ENCODE data around the gene ANKFN1.

ANKFN1 gene

GRCh38 chr17:56300144-56300543 is 146.9 kb downstream of the ANKFN1 start:
- Histone ChIP-seq H3K27me3 (ENCODE audit: low read length) (no peaks in the 10 kb centered on the region), H3K9me3 (ENCODE audit: insufficient read depth, low read length) (no peaks in the 10 kb centered on the region), H3F3A (ENCODE audit: insufficient read depth) (no peaks in the 10 kb centered on the region), H4K20me1 (ENCODE audit: low read depth, low read length) (no peaks in the 10 kb centered on the region), H2AFZ (ENCODE audit: low read depth, low read length, severe bottlenecking) (no peak overlapping the region), H3K79me2 (ENCODE audit: insufficient read depth, low read length) (no peaks in the 10 kb centered on the region), H3K9ac (ENCODE audit: low read length) (no peak overlapping the region), H3K9me2 (replicated peaks; ENCODE audit: insufficient read depth, low read length) (no peaks in the 10 kb centered on the region), H3K27ac (ENCODE audit: low read depth, low read length) (no peak overlapping the region), H3K36me3 (ENCODE audit: low read length) (no peaks in the 10 kb centered on the region), H3K4me2 (ENCODE audit: low read depth, low read length, poor library complexity, severe bottlenecking) (no peak overlapping the region), H3K4me3 (ENCODE audit: insufficient read depth, low read length, poor library complexity, severe bottlenecking) (no peak overlapping the region)
- TF ChIP-seq CTCF (IDR thresholded peaks at IDR 0.05; ENCODE audit: insufficient read depth, low read length, poor library complexity, severe bottlenecking) = no peak
- TF ChIP-seq EZH2phosphoT487 (conservative IDR thresholded peaks at IDR 0.05; ENCODE audit: low read length) = no peak

- Histone ChIP-seq H3K36me3 (ENCODE audit: low read length) (no peaks in the 10 kb centered on the region), H3K4me2 (ENCODE audit: low read depth, low read length, poor library complexity, severe bottlenecking) (no peak overlapping the region)
Measured at GRCh38 chr17:56305007-56305406, 151.7 kb downstream of the ANKFN1 start.

GRCh38 chr17:56309897-56310296 is 156.6 kb downstream of the ANKFN1 start:
- no peak overlapping the region for H2AFZ ChIP-seq (ENCODE audit: low read depth, low read length, severe bottlenecking)
- no peaks in the 10 kb centered on the region for H3F3A ChIP-seq (ENCODE audit: insufficient read depth)
- no peaks in the 10 kb centered on the region for H3K9me2 ChIP-seq (replicated peaks; ENCODE audit: insufficient read depth, low read length)
- H3K36me3 ChIP-seq (ENCODE audit: low read length) = no peaks in the 10 kb centered on the region
- no peaks in the 10 kb centered on the region for H3K9me3 ChIP-seq (ENCODE audit: insufficient read depth, low read length)
- no peaks in the 10 kb centered on the region for H3K27me3 ChIP-seq (ENCODE audit: low read length)
- no peak overlapping the region for H3K9ac ChIP-seq (ENCODE audit: low read length)
- H3K4me3 ChIP-seq (ENCODE audit: insufficient read depth, low read length, poor library complexity, severe bottlenecking) = no peak overlapping the region
- H4K20me1 ChIP-seq (ENCODE audit: low read depth, low read length) = no peaks in the 10 kb centered on the region
- TF ChIP-seq EZH2phosphoT487 (conservative IDR thresholded peaks at IDR 0.05; ENCODE audit: low read length) (no peak), CTCF (IDR thresholded peaks at IDR 0.05; ENCODE audit: insufficient read depth, low read length, poor library complexity, severe bottlenecking) (no peak)
- no peaks in the 10 kb centered on the region for H3K79me2 ChIP-seq (ENCODE audit: insufficient read depth, low read length)
- no peak overlapping the region for H3K27ac ChIP-seq (ENCODE audit: low read depth, low read length)
- no peak overlapping the region for H3K4me2 ChIP-seq (ENCODE audit: low read depth, low read length, poor library complexity, severe bottlenecking)

More at GRCh38 chr17:56305007-56305406, 151.7 kb downstream of the ANKFN1 start:
- no peaks in the 10 kb centered on the region for H3K9me2 ChIP-seq (replicated peaks; ENCODE audit: insufficient read depth, low read length)
- TF ChIP-seq EZH2phosphoT487 (conservative IDR thresholded peaks at IDR 0.05; ENCODE audit: low read length) = no peak
- TF ChIP-seq CTCF (IDR thresholded peaks at IDR 0.05; ENCODE audit: insufficient read depth, low read length, poor library complexity, severe bottlenecking) = no peak
- H3K4me3 ChIP-seq (ENCODE audit: insufficient read depth, low read length, poor library complexity, severe bottlenecking) = no peak overlapping the region
- no peaks in the 10 kb centered on the region for H3F3A ChIP-seq (ENCODE audit: insufficient read depth)
- H3K79me2 ChIP-seq (ENCODE audit: insufficient read depth, low read length) = no peaks in the 10 kb centered on the region
- H3K9me3 ChIP-seq (ENCODE audit: insufficient read depth, low read length) = no peaks in the 10 kb centered on the region
- no peak overlapping the region for H3K27ac ChIP-seq (ENCODE audit: low read depth, low read length)
- H3K9ac ChIP-seq (ENCODE audit: low read length) = no peak overlapping the region
- H4K20me1 ChIP-seq (ENCODE audit: low read depth, low read length) = no peaks in the 10 kb centered on the region
- no peaks in the 10 kb centered on the region for H3K27me3 ChIP-seq (ENCODE audit: low read length)
- no peak overlapping the region for H2AFZ ChIP-seq (ENCODE audit: low read depth, low read length, severe bottlenecking)

Measured in SU-DHL-6 (cell line).